GM19023 (cell line): Measurements from ENCODE around the gene ORM2.
"Not testable (repeated sequence)": the region's sequence is repeated elsewhere in the genome, so short reads cannot be mapped to it uniquely, and the experiment has no call there.

Experiments used
- ATAC-seq: cut with Tn5 transposase; IDR thresholded peaks from one replicate; pipeline ENCODE4 v1.9.1; 2021; ENCODE audit warnings: mild to moderate bottlenecking, moderate library complexity; ENCODE audit not compliant: unreplicated experiment

The ORM2 gene

GRCh38 chr9:114312513-114312875 is 17.2 kb upstream of the ORM2 start:
- no peak for ATAC-seq

GRCh38 chr9:114313186-114313585 is 16.5 kb upstream of the ORM2 start:
- ATAC-seq, result no peak

- ATAC-seq, result no peak
Measured at GRCh38 chr9:114314256-114314867, 15.3 kb upstream of the ORM2 start.

GRCh38 chr9:114314881-114315722 is 14.6 kb upstream of the ORM2 start:
- no peak for ATAC-seq

- ATAC-seq, result no peak
Measured at GRCh38 chr9:114315723-114316363, 13.8 kb upstream of the ORM2 start.

GRCh38 chr9:114316605-114317230 is 13.0 kb upstream of the ORM2 start:
- ATAC-seq, result no peak

GRCh38 chr9:114317665-114318357 is 11.9 kb upstream of the ORM2 start:
- no peak for ATAC-seq

GRCh38 chr9:114318416-114318815 is 11.3 kb upstream of the ORM2 start:
- ATAC-seq, result no peak

- no peak for ATAC-seq
Measured at GRCh38 chr9:114319147-114319546, 10.5 kb upstream of the ORM2 start.

- ATAC-seq, result not testable (repeated sequence)
Measured at GRCh38 chr9:114320710-114321109, 9.0 kb upstream of the ORM2 start.

GRCh38 chr9:114321759-114322158 is 7.9 kb upstream of the ORM2 start:
- no peak for ATAC-seq

- not testable (repeated sequence) for ATAC-seq
Measured at GRCh38 chr9:114322160-114322818, 7.4 kb upstream of the ORM2 start.

- not testable (repeated sequence) for ATAC-seq
Measured at GRCh38 chr9:114322831-114323531, 6.7 kb upstream of the ORM2 start, which contains the start of gene ORM1. Gene ORM1, plus strand, starts transcription at chr9:114323098. Its CDS starts 36 bp downstream, at chr9:114323134.

GRCh38 chr9:114323849-114324248 is 5.8 kb upstream of the ORM2 start:
- ATAC-seq, result not testable (repeated sequence)

- no peak for ATAC-seq
Measured at GRCh38 chr9:114324492-114324891, 5.2 kb upstream of the ORM2 start.

GRCh38 chr9:114324965-114325364 is 4.7 kb upstream of the ORM2 start:
- not testable (repeated sequence) for ATAC-seq

- ATAC-seq, result not testable (repeated sequence)
Measured at GRCh38 chr9:114325684-114326254, 3.9 kb upstream of the ORM2 start.

GRCh38 chr9:114327749-114328148 is 1.9 kb upstream of the ORM2 start:
- no peak for ATAC-seq

GRCh38 chr9:114328357-114328820 is 1.3 kb upstream of the ORM2 start:
- ATAC-seq, result not testable (repeated sequence)
